NCI-H1694 treated with DMSO at 0.1 percent for 48 hours (cell line): ENCODE measurements around the gene NALCN.

ENCODE experiments used
- DNase-seq: peaks from one replicate; lab custom pipeline; 2025; lab: John Stamatoyannopoulos, UW

Gene NALCN

GRCh38 chr13:101291206-101291605, 125.1 kb downstream of the NALCN start:
- DNase-seq, result no peak

GRCh38 chr13:101289764-101290163, 126.5 kb downstream of the NALCN start:
- peak; percentile 11 for DNase-seq

- no peak for DNase-seq
Measured at GRCh38 chr13:101283782-101284181, 132.5 kb downstream of the NALCN start.

- no peak for DNase-seq
Measured at GRCh38 chr13:101272886-101273285, 143.4 kb downstream of the NALCN start.

- no peak for DNase-seq
Measured at GRCh38 chr13:101271681-101272245, 144.5 kb downstream of the NALCN start.

GRCh38 chr13:101267656-101268055, 148.7 kb downstream of the NALCN start:
- DNase-seq, result no peak

GRCh38 chr13:101265934-101266333, 150.4 kb downstream of the NALCN start:
- DNase-seq, result no peak

GRCh38 chr13:101264931-101265330, 151.4 kb downstream of the NALCN start:
- DNase-seq, result no peak

- no peak for DNase-seq
Measured at GRCh38 chr13:101262306-101262705, 154.0 kb downstream of the NALCN start.

GRCh38 chr13:101258509-101258908, 157.8 kb downstream of the NALCN start:
- DNase-seq, result no peak

GRCh38 chr13:101258071-101258470, 158.2 kb downstream of the NALCN start:
- DNase-seq, result no peak

- no peak for DNase-seq
Measured at GRCh38 chr13:101248739-101249514, 167.4 kb downstream of the NALCN start.

GRCh38 chr13:101242720-101243119, 173.6 kb downstream of the NALCN start:
- no peak for DNase-seq

- no peak for DNase-seq
Measured at GRCh38 chr13:101238555-101238954, 177.8 kb downstream of the NALCN start.

GRCh38 chr13:101231751-101232428, 184.4 kb downstream of the NALCN start:
- DNase-seq, result no peak

GRCh38 chr13:101230271-101230890, 185.9 kb downstream of the NALCN start:
- no peak for DNase-seq

GRCh38 chr13:101219609-101220265, 196.6 kb downstream of the NALCN start:
- DNase-seq, result no peak

GRCh38 chr13:101218484-101218883, 197.8 kb downstream of the NALCN start:
- no peak for DNase-seq

GRCh38 chr13:101217086-101217485, 199.2 kb downstream of the NALCN start:
- DNase-seq, result no peak

- DNase-seq, result no peak
Measured at GRCh38 chr13:101211261-101211660, 205.0 kb downstream of the NALCN start.

- DNase-seq, result no peak
Measured at GRCh38 chr13:101210774-101211173, 205.5 kb downstream of the NALCN start.

GRCh38 chr13:101209206-101209893, 207.0 kb downstream of the NALCN start:
- DNase-seq, result no peak
